ENCODE measurements around the gene ACAP2. TPM values are rescaled to one million over a fixed set of nuclear protein-coding genes. Genes with fewer than 3 reads are reported as not detected.
"Not testable (repeated sequence)": the region's sequence is repeated elsewhere in the genome, so short reads cannot be mapped to it uniquely, and the experiment has no call there.

ACAP2 gene
- total RNA-seq, 1 donor from 2014 or later, result 60.3 TPM

DNA sequence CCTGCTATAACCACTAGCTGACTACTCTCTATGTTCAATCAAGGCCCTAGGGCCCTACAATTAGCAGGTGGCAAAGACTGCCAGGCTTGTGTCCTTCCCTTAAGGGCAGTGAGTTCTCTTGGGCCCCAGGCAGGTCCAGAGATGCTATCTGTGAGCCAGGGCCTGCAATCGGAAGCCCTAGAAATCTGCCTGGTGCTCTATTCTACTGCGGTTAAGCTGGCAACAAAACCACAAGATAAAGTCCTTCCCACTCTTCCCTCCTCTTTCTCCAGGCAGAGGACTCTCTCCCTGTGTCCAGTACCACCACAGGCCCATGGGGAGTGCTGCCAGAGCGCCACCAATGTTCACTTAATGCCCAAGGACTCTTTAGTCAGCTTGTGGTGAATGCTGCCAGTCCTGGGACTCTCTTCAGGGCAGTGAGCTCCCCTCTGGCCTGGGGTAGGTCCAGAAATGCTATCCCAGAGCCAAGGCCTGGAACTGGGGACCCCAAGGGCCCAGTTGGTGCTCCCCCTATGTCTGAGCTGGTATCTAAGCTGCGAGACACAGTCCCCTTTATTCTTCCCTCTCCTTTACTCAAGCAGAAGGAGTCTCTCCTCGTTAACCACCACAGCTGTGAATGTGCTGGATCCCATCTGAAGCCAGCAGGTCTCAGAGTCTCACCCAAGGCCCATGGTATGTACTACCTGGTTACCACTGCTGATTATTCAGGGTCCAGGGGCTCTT is 206.6 kb downstream of the ACAP2 start:
- Histone ChIP-seq H3K4me1 (peaks cover 13% of the 10 kb centered on the region), H3K27ac (no peak overlapping the region), H3K9me3 (no peaks in the 10 kb centered on the region), H3K27me3 (no peaks in the 10 kb centered on the region), H3K36me3 (no peaks in the 10 kb centered on the region), H3K4me3 (no peak overlapping the region)
- TF ChIP-seq, protein P1, sequence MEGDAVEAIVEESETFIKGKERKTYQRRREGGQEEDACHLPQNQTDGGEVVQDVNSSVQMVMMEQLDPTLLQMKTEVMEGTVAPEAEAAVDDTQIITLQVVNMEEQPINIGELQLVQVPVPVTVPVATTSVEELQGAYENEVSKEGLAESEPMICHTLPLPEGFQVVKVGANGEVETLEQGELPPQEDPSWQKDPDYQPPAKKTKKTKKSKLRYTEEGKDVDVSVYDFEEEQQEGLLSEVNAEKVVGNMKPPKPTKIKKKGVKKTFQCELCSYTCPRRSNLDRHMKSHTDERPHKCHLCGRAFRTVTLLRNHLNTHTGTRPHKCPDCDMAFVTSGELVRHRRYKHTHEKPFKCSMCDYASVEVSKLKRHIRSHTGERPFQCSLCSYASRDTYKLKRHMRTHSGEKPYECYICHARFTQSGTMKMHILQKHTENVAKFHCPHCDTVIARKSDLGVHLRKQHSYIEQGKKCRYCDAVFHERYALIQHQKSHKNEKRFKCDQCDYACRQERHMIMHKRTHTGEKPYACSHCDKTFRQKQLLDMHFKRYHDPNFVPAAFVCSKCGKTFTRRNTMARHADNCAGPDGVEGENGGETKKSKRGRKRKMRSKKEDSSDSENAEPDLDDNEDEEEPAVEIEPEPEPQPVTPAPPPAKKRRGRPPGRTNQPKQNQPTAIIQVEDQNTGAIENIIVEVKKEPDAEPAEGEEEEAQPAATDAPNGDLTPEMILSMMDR (IDR thresholded peaks at IDR 0.05), result no peak
- ATAC-seq (no peak), DNase-seq (peak; percentile 32)
- intact Hi-C loops (cut with DNase I), result no loop called here

DNA sequence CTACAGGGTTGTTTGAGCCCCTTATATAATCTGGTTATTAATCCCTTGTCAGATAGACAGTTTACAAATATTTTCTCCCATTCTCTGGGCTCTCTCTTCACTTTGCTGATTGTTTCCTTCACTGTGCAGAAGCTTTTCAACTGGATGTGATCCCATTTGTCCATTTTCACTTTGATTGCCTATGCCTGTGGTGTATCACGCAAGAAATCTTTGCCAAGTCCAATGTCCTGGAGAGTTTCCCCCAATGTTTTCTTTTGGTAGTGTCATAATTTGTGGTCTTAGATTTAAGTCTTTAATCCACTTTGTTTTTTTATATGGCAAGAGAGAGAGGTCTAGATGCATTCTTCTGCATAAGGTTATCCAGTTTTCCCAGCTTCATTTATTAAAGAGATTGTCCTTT is 212.6 kb downstream of the ACAP2 start:
- Histone ChIP-seq H3K4me1 (no peaks in the 10 kb centered on the region), H3K36me3 (no peaks in the 10 kb centered on the region), H3K4me3 (no peak overlapping the region), H3K27ac (no peak overlapping the region), H3K9me3 (no peaks in the 10 kb centered on the region), H3K27me3 (no peaks in the 10 kb centered on the region)
- no peak for ATAC-seq
- TF ChIP-seq, protein P1 (IDR thresholded peaks at IDR 0.05), result no peak
- DNase-seq, result no peak
- intact Hi-C loops (cut with DNase I), result no loop called here

- H3K27me3 ChIP-seq; H3K4me3 ChIP-seq; intact Hi-C loops (cut with DNase I); H3K36me3 ChIP-seq; DNase-seq; H3K4me1 ChIP-seq; H3K27ac ChIP-seq; ATAC-seq; H3K9me3 ChIP-seq: not testable (repeated sequence)
These were observed 213.9 kb downstream of the ACAP2 start for GRCh38 chr3:195228886-195229285.

GRCh38 chr3:195227871-195228270 is 214.9 kb downstream of the ACAP2 start:
- intact Hi-C loops (cut with DNase I), result no loop called here
- Histone ChIP-seq H3K4me3 (no peak overlapping the region), H3K27me3 (no peaks in the 10 kb centered on the region), H3K4me1 (peaks cover 13% of the 10 kb centered on the region), H3K9me3 (no peaks in the 10 kb centered on the region), H3K27ac (no peak overlapping the region), H3K36me3 (no peaks in the 10 kb centered on the region)
- ATAC-seq (no peak), DNase-seq (peak; percentile 52)
- TF ChIP-seq, protein P1 (IDR thresholded peaks at IDR 0.05), result no peak

DNA sequence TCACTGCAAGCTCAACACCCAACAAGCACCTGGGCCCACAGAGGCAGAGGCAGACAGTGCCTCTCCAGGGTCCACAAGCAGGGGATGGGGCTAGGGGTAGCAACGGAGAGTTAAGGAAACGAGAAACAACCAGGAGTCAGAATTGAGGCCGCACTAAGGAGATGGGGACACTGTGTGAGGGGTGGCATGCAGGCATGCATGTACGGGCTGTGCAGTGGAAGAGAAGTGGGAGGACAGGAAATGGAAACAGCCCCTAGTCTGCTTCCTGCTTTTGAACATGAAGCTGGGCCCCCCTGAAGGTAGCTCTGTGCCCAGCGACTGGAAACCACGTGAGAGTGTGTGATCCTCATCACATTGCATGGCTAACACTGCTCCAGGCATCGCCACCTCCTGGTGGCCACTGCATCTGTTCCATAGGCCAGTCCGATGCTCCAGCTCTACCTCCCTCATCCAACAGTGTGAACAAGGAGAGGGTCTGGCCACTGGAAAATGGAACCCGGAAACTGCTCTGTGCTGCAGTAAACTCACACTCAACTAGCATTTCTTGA is 215.8 kb downstream of the ACAP2 start:
- ATAC-seq (peak; percentile 56), DNase-seq (peak; percentile 43)
- no peak overlapping the region for H3K27ac ChIP-seq
- no peak overlapping the region for H3K4me3 ChIP-seq
- intact Hi-C loops (cut with DNase I), result no loop called here
- H3K9me3 ChIP-seq, result no peaks in the 10 kb centered on the region
- H3K4me1 ChIP-seq, result peaks cover 17% of the 10 kb centered on the region
- TF ChIP-seq, protein P1 (IDR thresholded peaks at IDR 0.05), result no peak
- H3K36me3 ChIP-seq, result no peaks in the 10 kb centered on the region
- H3K27me3 ChIP-seq, result no peaks in the 10 kb centered on the region

- peak; percentile 30 for DNase-seq
- ATAC-seq, result no peak
- TF ChIP-seq, protein P1 (IDR thresholded peaks at IDR 0.05), result no peak
- Histone ChIP-seq H3K4me1 (peaks cover 22% of the 10 kb centered on the region), H3K36me3 (no peaks in the 10 kb centered on the region), H3K9me3 (no peaks in the 10 kb centered on the region), H3K27me3 (no peaks in the 10 kb centered on the region), H3K4me3 (no peak overlapping the region), H3K27ac (no peak overlapping the region)
- intact Hi-C loops (cut with DNase I), result no loop called here
These were observed 216.4 kb downstream of the ACAP2 start for GRCh38 chr3:195226445-195226844.
